ENCODE results near the gene COL5A3. TPM values are rescaled to one million over a fixed set of nuclear protein-coding genes. Genes with fewer than 3 reads are reported as not detected.
"Not testable (repeated sequence)": the region's sequence is repeated elsewhere in the genome, so short reads cannot be mapped to it uniquely, and the experiment has no call there.

Gene COL5A3
- 30.3 TPM for total RNA-seq (ENCODE audit: insufficient read depth, low replicate concordance)

DNA sequence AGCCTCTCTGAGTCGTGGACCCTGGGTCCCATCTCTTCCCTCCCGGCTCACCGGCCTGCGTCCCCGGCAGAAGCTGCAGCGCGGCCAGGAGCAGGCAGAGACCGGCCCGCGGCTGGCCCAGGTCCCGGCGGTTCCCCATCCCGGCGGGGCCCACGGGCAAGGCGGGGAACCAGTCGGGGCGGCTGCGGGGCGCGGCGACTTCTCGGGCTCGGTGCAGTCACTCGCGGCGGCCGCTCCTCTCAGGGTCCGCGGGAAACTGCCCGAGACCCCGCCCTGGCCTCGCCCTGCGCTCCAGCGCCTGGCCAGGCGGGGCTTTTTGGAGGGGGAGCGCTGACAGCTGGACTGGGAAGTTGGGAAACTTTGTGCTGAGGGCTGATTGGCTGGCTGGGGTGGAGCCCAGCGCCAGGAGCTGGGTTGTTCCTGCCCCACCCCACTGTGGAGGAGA lies at the start of gene COL5A3:
Gene COL5A3 (minus strand): TSS at position 258 of the 445 bp plus-strand sequence. CDS start 119 bp downstream, at position 139.
- peak; percentile 83 for DNase-seq (ENCODE audit: low spot score)

DNA sequence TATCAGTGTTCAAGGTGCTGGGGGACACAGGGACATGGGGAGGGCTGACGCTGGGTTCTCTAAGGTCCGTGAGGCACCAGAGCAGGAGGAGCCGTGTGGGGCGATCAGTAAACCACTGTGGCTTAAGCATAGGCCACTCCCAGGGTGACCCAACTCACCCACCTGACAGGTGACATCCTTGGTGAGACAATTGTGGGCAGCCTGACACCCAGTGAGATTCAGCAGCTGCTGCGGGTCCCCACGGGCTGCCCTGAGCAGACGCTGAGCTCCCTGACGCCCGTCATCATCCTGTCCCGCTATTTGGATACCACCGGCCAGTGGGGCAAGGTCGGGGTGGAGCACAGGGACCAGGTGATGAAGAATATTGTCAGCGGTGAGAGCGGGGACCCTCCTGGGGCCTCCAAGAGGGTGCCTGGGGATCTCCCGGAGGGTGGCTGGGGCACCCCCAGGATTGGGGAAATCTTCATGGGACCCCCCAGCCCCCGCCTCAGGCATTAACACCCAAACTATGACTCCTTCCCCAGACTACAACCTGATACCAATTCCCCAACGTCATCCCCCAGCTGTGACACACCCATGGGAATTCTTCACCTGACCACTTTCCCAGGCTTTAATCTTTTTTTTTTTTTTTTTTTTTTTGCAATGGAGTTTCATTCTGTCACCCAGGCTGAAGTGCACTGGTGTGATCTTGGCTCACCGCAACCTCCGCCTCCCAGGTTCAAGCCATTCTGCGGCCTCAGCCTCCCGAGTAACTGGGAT lies 42.5 kb upstream of the COL5A3 start:
- DNase-seq (ENCODE audit: low spot score) = no peak

DNA sequence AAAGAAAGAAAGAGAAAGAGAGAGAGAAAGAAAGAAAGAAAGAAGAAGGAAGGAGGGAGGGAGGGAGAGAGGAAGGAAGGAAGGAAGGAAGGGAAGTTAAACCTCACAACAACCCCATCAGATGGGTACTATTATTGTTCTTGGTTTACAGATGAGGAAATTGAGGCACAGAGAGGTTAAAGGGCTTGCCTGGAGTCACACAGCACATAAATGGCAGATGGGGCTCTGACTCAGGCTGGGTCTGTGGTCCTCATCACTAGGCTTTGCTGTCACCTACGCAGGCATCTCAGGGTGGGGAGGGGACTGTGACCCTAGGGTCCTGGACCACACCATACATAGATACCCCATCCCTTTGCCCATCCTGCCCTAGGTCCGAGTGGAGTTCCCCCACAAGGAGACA lies 39.3 kb upstream of the COL5A3 start:
- no peak for DNase-seq (ENCODE audit: low spot score)

DNA sequence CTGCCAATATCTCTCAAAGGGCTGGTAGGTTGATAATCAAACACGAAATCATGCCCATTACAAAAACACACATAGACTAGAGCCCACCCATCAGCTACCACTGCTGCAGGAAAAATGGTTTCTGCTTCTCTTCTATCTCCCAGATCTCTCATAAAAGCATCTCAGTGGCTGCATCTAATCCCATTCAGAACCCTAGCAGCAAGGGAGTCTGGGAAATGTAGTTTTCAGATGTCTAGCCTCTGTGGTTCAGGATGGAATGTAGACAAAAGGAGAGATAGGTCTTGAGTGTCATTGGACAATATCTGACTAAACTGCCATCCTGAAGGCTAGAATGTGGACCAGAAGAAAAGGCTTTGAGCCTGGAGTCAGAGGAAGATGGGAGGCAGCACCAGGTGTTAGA lies 35.1 kb upstream of the COL5A3 start:
- DNase-seq (ENCODE audit: low spot score) = no peak

DNA sequence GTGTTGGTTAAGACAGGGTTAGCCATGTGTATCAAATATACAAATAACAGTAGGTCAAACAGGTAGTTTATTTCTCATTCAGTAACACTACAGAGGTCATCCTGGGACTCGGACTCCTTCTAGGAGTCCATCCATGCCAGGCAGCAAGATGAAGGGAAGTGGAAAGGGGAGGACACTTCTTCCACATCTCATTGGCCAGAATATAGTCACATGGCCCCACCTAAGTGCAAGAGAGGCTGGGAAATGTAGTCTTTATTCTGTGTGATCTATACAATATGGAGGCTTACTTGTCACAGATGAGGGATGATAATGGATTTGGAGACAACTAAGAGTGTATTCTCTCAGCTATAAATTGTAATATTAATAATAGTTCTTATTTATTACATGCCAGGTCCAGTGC lies 34.1 kb upstream of the COL5A3 start:
- no peak for DNase-seq (ENCODE audit: low spot score)

DNA sequence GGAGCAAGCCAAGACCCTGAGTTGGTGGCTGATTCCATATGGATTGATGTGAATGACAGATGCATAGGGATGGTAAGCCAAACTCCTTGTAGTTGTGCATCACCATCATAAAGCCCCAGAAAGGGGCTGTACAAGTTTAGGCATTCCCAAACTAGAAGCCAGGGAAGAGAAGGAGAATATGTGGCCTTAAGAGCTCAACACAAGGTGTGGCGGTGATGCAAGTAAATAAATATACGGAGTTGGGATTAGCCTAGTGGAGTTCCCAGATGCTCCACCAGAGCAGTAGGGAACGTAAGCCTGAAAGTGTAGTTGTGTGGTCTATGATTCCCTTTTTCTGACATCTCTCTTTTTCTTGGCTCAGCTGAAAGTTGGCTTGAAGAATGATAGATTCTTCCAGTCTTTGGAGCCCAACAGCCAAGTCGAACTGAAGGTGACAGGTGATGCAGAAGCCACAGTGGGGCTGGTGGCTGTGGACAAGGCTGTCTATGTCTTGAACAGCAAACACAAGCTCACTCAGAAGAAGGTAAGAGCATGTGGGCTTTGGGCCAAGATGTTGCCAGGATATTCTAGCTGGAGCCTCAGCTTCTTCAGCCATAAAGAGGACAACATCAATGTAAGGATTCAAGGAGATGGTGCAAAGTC lies 33.1 kb upstream of the COL5A3 start:
- DNase-seq (ENCODE audit: low spot score) = no peak

DNA sequence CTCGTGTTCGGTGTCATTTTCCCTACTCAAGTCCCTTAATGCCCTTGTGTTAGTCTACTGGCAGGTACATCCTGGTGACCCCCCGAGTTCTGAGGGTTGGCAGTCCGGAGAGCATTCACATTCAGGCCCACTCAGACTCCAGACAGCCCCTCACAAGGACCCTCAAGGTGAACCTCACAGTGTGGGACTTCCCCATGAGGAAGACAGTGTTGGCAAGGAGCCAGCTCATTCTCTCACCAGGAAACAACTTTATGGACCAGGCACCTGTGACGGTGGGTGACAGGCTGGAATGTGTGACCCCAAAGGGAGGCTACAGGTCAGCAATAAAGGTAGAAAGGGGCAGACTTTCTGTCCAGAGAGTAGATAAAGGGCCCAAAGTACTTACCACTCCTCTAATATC lies 27.5 kb upstream of the COL5A3 start:
- no peak for DNase-seq (ENCODE audit: low spot score)

DNA sequence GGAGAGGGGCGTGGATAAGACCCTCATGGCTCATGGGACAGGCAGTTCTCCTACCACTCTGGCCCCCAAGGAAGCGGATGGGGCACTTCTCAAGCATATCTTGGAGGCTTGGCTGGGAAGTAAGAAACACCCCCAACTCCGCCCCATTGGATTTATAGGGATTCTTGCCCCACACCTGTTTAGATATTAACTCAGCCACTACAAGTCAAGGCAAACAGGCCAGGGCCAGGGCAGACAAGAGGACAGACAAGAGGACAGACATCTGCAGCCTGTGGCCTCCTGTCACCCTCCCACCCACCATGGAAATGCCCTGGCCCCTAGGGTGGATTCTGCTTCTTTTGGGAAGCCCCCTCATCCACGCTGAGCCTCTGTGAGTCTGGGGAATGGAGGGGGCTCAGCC lies 27.1 kb upstream of the COL5A3 start:
- no peak for DNase-seq (ENCODE audit: low spot score)

DNA sequence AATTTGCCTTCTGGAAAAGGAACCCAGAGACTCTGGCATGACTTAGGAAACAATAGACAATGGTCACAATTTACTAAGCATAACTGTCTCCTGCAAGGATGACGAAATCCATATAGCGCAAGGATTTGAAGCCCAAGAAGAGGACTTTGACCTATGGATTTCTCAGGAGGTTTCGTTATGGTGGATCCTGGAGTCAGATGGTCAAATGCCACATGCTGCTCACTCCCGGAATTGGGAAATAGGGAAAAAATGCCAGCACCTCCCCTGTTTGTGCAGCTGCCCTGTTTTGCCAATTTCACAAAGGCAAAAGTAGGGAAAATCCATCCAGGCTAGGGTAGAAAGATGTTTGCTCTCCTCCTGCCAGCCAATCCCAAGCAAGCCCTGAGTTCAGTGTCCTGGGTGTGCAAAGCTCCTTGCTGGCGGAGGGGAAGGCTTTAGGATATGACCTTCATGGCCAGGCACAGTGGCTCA lies 26.3 kb upstream of the COL5A3 start:
- no peak for DNase-seq (ENCODE audit: low spot score)

DNA sequence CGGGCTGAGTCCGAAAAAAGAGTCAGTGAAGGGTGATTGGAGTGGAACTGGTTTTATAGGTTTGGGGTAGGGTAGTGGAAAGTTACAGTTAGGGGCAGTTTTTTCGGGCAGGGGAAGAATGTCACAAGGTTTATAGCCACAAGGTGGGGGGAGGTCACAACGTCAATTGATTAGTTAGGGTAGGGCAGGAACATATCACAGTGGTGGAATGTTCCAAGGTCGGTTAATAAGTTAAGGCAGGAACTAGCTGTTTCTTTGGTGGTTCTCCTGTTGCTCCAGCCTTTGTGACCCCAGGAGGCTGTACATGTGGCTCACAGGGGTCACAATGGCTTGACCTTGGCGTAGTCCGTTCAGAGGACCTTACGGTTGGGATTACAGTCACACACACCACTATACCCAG lies 23.3 kb upstream of the COL5A3 start:
- DNase-seq (ENCODE audit: low spot score) = no peak

DNA sequence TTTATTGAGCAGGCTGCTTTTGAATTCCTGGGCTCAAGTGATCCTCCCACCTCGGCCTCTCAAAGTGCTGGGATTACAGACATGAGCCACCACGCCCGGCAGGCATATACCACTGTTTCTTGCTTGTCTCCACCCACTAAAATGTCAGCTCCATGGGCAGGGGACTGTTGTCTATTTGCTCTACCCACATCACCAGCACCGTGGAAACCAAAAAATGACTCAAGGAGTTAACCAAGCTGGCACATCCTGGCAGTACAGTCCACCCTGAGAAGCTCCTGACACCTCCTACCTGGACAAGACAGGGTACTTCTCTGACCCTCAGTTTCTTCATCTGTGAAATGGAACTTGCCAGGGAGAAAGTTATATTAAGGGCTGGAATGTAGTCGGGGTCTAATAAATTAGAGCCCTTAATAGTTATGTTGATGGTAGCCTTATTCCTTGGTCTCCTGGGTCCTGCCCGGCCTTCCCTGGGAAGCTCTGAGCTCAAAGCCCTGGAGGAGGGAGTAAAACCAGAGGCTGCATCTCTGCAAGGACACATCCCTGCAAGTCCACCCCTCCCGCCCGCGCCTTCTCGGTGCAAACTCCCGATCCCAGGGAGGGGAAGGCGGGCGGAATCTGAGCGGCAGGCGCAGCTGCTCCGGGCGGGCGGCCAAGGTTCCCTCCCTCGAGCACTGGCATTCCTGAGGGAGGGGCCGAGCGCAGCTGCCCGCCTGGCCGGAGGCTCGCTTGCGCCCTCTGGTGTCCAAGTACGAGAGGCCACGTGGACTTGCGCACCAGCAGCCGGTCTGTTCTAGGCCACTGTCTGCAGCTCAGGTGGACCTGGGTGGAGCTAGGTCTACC lies 17.1 kb upstream of the COL5A3 start:
- DNase-seq (ENCODE audit: low spot score) = peak; percentile 96

DNA sequence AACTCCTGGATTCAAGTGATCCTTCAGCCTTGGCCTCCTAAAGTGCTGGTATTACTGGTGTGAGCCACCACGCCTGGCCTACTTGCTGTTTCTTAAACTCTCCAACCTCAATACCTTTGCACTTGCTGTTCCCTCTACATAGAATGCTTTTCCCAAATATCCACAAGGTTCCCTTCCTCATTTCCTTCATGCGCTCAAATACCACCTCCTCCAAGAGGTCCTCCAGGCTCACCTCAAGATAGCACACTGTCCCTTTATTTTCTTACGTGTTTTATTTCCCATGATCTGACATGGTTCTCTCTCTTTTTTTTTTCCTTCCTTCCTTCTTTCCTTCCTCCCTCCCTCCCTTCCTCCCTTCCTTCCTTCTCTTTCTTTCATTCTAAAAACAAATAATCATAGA lies 16.4 kb upstream of the COL5A3 start:
- DNase-seq (ENCODE audit: low spot score) = no peak

DNA sequence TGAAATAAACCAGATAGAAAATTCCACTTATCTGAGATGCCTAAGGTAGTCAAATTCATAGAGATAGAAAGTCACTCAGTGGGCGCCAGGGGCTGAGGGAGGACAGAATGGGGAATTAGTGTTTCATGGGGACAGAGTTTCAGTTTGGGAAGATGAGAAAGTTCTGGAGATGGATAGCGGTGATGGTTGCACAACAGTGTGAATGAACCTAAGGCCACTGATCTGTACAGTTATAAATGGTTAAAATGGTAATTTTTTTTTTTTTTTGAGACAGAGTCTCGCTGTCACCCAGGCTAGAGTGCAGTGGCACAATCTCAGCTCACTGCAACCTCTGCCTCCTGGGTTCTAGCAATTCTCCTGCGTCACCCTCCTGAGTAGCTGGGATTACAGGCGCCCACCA lies 12.8 kb upstream of the COL5A3 start:
- not testable (repeated sequence) for DNase-seq (ENCODE audit: low spot score)

DNA sequence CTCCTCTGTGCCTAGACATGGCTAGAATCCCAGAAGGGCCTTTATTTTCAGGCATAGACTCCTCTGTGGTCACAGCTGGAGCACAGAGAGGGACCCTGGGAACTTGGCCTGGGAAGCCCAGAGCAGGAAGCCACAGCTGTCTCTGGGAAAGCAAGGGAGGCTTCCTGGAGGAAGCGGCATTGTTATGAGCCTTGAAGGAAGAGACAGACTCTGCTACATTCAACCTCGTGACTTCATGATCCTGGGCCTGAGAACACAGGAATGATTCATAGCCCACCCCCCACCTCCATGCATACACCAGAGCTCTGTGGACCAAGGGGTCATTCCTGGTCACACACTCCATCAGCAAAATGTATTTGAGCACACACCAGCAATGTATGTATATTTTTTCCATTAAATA lies 11.6 kb upstream of the COL5A3 start:
- no peak for DNase-seq (ENCODE audit: low spot score)

DNA sequence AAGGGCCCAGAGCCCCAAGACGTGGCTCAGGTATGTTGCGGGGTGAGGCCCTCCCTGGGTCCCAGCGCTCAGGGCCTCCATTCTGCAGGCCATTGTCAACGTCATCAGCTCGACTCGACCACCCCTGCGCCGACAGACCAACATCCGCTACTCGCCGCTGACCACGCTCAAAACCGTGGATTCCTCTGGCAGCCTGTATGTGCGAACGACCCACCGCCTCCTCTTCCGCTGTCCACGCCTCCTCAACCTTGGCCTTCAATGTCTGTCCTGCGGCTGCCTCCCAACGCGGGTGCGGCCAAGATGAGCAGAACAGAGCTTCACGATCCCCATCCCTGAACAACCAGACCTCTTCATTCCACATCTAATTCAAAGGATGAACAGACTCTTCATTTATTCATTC lies 11.1 kb upstream of the COL5A3 start:
- DNase-seq (ENCODE audit: low spot score) = no peak

DNA sequence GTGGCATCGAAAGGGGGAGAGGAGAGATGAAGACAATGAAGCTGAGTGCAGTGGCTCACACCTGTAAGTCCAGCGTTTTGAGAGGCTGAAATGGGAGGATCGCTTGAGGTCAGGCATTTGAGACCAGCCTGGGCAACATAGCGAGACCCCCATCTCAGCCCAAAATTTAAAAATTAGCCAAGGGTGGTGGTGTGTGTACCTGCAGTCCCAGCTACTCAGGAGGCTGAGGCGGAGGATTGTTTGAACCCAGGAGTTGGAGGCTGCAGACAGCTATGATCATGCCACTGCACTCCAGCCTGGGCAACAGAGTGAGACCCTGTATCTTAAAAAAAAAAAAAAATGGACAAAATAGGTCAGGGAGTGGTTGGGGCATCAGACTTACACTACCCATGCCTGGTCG lies 10.5 kb upstream of the COL5A3 start:
- DNase-seq (ENCODE audit: low spot score) = no peak

DNA sequence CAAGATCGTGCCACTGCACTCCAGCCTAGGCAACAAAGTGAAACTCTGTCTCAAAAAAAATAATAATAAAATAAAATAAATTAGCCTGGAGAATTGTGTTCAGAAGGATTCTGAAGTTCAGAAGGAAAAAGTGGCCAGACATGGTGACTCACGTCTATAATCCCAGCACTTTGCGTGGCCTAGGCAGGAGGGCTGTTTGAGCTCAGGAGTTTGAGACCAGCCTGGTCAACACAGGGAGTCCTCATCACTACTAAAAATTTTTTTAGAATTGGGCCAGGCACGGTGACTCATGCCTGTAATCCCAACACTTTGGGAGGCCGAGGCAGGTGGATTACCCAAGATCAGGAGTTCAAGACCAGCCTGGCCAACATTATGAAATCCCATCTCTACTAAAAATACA lies 8.9 kb upstream of the COL5A3 start:
- DNase-seq (ENCODE audit: low spot score) = no peak

DNA sequence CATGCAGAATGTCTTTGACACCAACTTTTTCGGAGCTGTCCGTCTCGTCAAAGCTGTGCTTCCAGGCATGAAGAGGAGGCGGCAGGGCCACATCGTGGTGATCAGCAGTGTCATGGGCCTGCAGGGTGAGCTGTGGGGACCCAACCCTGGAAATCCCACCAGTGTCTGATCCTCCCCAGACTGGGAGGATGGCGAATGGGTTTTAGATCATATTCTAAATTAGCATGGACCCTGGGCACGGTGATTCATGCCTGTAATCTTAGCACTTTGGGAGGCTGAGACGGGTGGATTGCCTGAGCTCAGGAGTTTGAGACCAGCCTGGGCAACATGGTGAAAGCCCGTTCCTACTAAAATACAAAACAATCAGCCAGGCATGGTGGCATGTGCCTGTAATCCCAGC lies 8.5 kb upstream of the COL5A3 start:
- no peak for DNase-seq (ENCODE audit: low spot score)

DNA sequence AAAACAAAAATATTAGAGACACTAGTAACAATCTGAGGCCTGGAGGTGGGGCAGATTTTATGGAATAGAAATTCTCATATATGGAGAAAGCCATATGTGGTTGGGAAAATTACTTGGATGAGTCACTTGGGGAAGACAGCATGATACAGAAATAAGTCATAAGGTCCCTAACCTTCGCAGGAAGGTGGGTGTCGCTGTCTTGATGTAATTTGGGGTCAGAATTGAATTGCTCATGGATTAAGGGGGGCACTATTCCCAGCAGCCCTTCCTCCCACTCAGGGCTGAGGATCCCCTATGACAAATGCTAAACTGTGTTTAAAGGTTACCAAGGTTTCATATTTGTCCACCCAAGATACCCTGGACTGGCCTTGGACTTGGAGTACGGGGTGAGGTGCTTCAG lies 8.0 kb upstream of the COL5A3 start:
- no peak for DNase-seq (ENCODE audit: low spot score)

DNA sequence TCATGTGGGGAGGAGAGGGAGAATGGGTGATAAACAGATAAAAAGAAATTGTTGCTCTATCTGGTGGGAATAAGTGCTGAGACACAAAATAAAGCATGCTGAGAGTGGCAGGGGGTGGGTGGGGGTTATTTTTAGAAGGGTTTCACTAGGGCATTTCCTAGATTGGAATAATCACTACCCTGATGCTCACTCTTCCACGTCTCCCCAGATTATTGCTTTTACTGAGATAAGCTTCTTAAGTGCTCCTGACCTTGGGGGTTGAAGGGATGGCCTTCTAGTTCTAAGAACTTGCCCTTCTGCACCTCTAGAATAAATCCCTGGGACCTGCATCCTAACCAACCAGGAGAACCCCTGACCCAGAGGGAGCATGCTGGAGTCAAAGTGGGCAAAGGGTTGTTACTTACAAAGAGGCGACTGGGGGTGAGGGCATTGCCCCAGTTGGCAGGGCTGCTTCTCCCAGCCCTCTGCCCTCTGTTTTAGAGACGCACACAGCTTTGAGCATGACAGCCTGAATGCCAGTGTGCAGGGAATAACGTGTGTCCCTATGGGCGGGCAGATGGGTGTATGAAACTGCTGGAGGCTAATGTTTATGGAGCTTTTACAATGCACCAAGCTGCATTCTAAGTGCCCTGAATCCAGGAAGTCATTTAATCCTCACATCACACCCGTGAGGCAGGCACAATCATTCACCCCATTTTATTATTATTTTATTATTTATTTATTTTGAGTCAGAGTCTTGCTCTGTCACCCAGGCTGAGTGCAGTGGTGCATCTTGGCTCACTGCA lies 3.7 kb upstream of the COL5A3 start:
- no peak for DNase-seq (ENCODE audit: low spot score)

DNA sequence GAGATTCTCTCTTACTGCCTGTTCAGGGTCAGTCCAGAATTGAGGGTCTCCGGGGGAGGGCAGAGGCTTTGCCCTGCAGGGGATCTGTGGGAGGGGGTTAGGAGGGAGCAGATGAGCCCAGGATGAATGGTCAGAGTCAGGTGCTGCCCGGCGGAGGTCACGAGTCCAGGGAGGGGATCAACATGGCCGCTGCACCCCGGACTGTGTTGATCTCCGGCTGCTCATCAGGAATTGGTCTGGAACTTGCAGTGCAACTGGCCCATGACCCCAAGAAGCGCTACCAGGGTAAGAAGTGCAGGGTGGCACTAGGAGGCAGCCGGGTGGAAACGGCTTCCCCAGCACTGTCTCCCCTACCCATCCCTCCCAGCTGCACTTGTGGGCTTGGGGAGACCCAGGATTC lies 3.0 kb upstream of the COL5A3 start, which contains the start of gene RDH8:
Gene RDH8 (plus strand): TSS at position 168 of the 400 bp plus-strand sequence. CDS start 15 bp downstream, at position 183.
- DNase-seq (ENCODE audit: low spot score) = no peak

Data from umbilical cord (tissue), 2 donors.